CD4-positive, alpha-beta T cell treated with Interleukin-17A for 1 hour (primary cell): ENCODE data around the gene OLFM1.
"Not testable (repeated sequence)": the region's sequence is repeated elsewhere in the genome, so short reads cannot be mapped to it uniquely, and the experiment has no call there.

ENCODE experiments used
- DNase-seq: peaks from one replicate; pipeline ENCODE4 v3.0.0-alpha.2; 2020

OLFM1 gene

GRCh38 chr9:135156525-135157510, 69.3 kb downstream of the OLFM1 start:
- no peak for DNase-seq

- no peak for DNase-seq
Measured at GRCh38 chr9:135157856-135158563, 70.5 kb downstream of the OLFM1 start.

GRCh38 chr9:135158564-135158937, 71.1 kb downstream of the OLFM1 start:
- DNase-seq = no peak

- no peak for DNase-seq
Measured at GRCh38 chr9:135159801-135160200, 72.3 kb downstream of the OLFM1 start.

- no peak for DNase-seq
Measured at GRCh38 chr9:135160862-135161261, 73.4 kb downstream of the OLFM1 start.

- not testable (repeated sequence) for DNase-seq
Measured at GRCh38 chr9:135162599-135162998, 75.1 kb downstream of the OLFM1 start.

- DNase-seq = no peak
Measured at GRCh38 chr9:135163023-135163780, 75.7 kb downstream of the OLFM1 start.

- DNase-seq = no peak
Measured at GRCh38 chr9:135164036-135164435, 76.6 kb downstream of the OLFM1 start.

- no peak for DNase-seq
Measured at GRCh38 chr9:135165003-135165711, 77.7 kb downstream of the OLFM1 start.

- no peak for DNase-seq
Measured at GRCh38 chr9:135165756-135166519, 78.5 kb downstream of the OLFM1 start.

- DNase-seq = no peak
Measured at GRCh38 chr9:135166565-135166964, 79.1 kb downstream of the OLFM1 start.

- no peak for DNase-seq
Measured at GRCh38 chr9:135167356-135167755, 79.9 kb downstream of the OLFM1 start.

GRCh38 chr9:135167849-135168655, 80.6 kb downstream of the OLFM1 start:
- no peak for DNase-seq

- DNase-seq = no peak
Measured at GRCh38 chr9:135169709-135170226, 82.3 kb downstream of the OLFM1 start.

- DNase-seq = no peak
Measured at GRCh38 chr9:135170535-135170934, 83.1 kb downstream of the OLFM1 start.
